Measurements from ENCODE around the gene THBS2.
"Not testable (repeated sequence)": the region's sequence is repeated elsewhere in the genome, so short reads cannot be mapped to it uniquely, and the experiment has no call there.

Gene THBS2

GRCh38 chr6:169253337-169254238, at the start of gene THBS2:
TSS of gene THBS2 (minus strand) at chr6:169253846. CDS start at chr6:169250784, 3,062 bp downstream.
- DNase-seq (ENCODE audit: low read depth in 2 of 2): no peak

GRCh38 chr6:169302716-169303115, 49.1 kb upstream of the THBS2 start:
- DNase-seq (ENCODE audit: low read depth in 2 of 2): no peak

- no peak for DNase-seq (ENCODE audit: low read depth in 2 of 2)
These were observed 48.6 kb upstream of the THBS2 start for GRCh38 chr6:169302255-169302654.

- no peak for DNase-seq (ENCODE audit: low read depth in 2 of 2)
These were observed 47.3 kb upstream of the THBS2 start for GRCh38 chr6:169300916-169301315.

DNA sequence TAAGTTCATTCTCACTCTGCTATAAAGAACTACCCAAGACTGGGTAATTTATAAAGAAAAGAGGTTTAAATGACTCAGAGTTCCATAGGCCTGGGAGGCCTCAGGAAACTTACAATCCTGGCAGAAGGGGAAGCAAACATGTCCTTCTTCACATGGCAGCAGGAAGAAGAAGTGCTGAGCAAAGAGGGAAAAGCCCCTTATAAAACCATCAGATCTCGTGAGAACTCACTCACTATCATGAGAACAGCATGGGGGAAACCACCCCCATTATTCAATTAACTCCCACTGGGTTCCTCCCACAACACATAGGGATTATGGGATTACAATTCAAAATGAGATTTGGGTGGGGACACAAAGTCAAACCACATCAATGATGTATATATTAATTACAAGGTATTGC, 45.0 kb upstream of the THBS2 start:
- DNase-seq (ENCODE audit: low read depth in 2 of 2): not testable (repeated sequence)

DNA sequence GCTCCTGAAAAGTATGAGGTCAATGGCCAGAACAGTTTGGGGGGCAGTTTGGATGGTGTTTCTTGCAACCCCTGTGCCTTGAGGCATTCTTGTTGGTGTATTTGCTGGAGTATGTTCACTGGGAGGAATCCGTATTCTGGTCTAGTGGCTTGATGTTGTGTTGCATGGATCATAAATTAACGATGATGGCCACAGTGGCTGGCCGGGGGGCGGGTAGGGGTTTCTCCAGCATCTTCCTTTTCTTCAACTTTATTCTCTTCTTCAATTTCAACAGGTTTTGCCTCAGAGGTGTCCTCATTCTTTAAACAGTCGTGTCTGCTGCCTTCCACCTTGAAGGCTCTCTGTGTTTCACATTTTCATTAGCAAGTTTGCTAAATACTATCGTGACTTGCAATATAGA, 43.0 kb upstream of the THBS2 start:
- no peak for DNase-seq (ENCODE audit: low read depth in 2 of 2)

- no peak for DNase-seq (ENCODE audit: low read depth in 2 of 2)
These were observed 42.5 kb upstream of the THBS2 start for GRCh38 chr6:169296170-169296569.

DNA sequence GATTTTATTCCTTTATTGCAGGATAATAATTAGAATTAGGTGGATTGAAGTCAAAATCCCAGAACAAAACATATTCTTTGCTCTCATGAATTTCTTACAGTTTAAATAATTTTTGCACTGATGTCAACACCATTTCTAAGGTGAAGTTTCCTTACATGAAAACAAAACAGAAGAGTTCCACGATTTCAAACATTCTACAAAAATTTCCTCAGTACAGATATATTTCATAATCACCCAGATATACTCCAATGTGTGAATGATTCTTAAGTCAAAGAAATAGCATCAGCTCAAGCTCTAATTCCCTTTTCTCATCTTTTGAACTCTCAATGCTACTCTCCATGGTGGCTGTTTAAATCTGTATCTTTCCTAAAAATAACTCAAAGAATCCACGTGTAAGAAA, 39.5 kb upstream of the THBS2 start:
- no peak for DNase-seq (ENCODE audit: low read depth in 2 of 2)

GRCh38 chr6:169292338-169293124, 38.9 kb upstream of the THBS2 start:
- no peak for DNase-seq (ENCODE audit: low read depth in 2 of 2)

GRCh38 chr6:169291646-169292337, 38.1 kb upstream of the THBS2 start:
- no peak for DNase-seq (ENCODE audit: low read depth in 2 of 2)

GRCh38 chr6:169291148-169291547, 37.5 kb upstream of the THBS2 start:
- DNase-seq (ENCODE audit: low read depth in 2 of 2): no peak

DNA sequence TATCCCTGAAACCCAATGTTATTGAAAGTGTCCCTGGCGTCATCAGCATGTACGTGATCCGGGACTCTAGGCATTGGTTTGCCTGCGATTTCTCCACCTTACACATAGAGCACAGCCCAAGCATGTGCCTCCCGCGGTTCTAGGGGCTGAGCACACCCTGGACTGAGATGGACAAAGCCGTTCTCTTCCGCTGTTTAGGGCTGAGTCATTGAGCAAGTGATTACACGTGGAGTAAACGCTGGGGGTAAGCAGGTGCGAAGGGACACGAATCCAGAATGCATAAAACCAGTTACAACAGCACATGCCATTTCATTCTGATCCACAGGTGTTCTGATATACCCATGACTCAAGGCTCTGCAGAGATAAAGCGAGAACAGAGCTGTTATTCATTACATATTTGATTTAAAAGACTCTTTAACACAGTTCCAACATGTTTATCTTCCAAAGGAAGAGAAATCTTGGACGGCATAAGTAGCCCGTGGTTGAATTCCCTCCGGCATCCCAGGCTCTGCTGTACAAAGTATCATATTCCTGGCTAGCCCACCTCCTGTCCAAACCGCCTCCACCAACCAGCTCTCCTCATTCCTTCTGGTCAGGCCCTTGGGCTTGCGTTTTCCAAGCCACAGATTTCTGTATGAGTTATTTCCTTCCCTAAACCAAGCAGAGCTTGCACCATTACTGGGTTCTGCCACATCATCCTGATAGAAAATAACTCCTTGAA, 36.1 kb upstream of the THBS2 start:
- DNase-seq (ENCODE audit: low read depth in 2 of 2): no peak

- no peak for DNase-seq (ENCODE audit: low read depth in 2 of 2)
These were observed 35.6 kb upstream of the THBS2 start for GRCh38 chr6:169289257-169289618.

GRCh38 chr6:169288591-169288990, 34.9 kb upstream of the THBS2 start:
- no peak for DNase-seq (ENCODE audit: low read depth in 2 of 2)

- no peak for DNase-seq (ENCODE audit: low read depth in 2 of 2)
These were observed 34.0 kb upstream of the THBS2 start for GRCh38 chr6:169287675-169288074.

DNA sequence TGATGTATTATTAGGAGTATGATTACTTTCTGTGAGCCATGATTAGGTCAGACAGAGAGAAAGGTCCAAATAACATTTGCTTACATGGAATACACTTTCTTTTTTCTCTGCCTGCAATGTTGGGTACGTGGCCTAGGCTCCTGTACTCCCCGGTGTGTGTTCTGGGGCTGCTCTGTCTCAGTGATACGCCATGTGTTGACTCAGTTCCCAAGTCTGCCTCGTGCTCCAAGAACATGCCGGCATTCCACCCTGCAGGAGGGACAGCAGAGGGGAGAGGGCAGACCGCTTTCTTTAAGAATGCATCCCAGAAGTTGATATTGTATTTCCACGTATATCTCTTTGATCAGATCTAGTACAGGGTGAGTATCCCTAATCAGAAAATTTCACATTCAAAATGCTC, 33.3 kb upstream of the THBS2 start:
- no peak for DNase-seq (ENCODE audit: low read depth in 2 of 2)

GRCh38 chr6:169285165-169285564, 31.5 kb upstream of the THBS2 start:
- no peak for DNase-seq (ENCODE audit: low read depth in 2 of 2)

- no peak for DNase-seq (ENCODE audit: low read depth in 2 of 2)
These were observed 30.3 kb upstream of the THBS2 start for GRCh38 chr6:169283924-169284323.

DNA sequence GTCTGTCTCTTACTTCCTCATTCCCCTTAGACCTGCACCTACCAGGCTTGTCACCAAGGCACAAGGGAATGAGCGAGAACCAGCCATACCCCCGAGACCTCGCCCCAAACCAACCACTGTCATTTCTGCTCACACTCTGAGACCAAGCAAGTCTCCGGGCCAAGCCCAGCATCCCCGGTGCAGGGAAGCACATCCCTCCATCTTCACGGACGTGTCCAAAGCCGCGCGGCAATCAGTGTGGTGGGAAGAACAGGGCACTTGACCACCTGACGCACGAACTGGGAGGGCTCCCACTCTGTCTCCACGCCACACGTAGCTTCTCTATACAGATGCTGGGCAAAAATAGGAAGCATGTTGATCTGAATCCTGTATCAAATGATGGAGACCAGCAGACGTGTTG, 28.4 kb upstream of the THBS2 start:
- no peak for DNase-seq (ENCODE audit: low read depth in 2 of 2)

DNA sequence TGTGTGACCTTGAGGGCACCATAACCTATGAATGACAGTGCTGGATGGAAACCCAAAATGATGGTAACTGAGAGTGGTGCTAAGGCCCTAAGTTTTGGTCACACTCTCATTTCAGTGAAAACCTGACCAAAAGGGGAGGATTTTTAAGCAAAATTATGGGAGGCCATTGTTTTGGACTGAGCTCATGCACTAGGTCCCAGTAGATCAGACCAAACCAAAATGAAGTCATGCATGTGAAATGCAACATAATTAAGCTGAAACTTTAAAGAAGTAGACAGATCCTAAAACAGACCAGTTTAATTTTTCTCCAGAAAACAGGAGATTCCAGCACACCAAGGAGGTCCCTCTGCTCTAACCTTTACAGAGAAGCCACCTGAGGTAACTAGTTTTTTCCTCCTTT, 24.0 kb upstream of the THBS2 start:
- no peak for DNase-seq (ENCODE audit: low read depth in 2 of 2)

- no peak for DNase-seq (ENCODE audit: low read depth in 2 of 2)
These were observed 21.1 kb upstream of the THBS2 start for GRCh38 chr6:169274781-169275180.

DNA sequence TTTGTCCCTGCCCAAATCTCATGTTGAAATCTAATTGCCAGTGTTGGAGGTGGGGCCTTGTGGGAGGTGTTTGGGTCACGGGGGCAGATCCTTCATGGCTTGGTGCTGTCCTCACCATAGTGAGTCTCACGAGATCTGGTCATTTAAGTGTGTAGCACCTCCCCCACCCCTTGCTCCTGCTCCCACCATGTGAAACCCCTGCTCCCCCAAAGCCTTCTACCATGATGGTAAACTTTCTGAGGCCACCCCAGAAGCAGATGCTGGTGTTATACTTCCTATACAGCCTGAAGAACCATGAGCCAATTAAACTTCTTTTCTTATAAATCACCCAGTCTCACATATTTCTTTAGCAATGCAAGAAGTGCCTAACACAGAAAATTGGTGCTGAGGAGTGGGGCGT, 19.9 kb upstream of the THBS2 start:
- DNase-seq (ENCODE audit: low read depth in 2 of 2): no peak
